DMS153 (cell line): Measurements from ENCODE around the gene MBTD1.
"Not testable (repeated sequence)": the region's sequence is repeated elsewhere in the genome, so short reads cannot be mapped to it uniquely, and the experiment has no call there.

Experiments
- DNase-seq: peaks from one replicate; lab custom pipeline; 2025; lab: John Stamatoyannopoulos, UW

Gene MBTD1

DNA sequence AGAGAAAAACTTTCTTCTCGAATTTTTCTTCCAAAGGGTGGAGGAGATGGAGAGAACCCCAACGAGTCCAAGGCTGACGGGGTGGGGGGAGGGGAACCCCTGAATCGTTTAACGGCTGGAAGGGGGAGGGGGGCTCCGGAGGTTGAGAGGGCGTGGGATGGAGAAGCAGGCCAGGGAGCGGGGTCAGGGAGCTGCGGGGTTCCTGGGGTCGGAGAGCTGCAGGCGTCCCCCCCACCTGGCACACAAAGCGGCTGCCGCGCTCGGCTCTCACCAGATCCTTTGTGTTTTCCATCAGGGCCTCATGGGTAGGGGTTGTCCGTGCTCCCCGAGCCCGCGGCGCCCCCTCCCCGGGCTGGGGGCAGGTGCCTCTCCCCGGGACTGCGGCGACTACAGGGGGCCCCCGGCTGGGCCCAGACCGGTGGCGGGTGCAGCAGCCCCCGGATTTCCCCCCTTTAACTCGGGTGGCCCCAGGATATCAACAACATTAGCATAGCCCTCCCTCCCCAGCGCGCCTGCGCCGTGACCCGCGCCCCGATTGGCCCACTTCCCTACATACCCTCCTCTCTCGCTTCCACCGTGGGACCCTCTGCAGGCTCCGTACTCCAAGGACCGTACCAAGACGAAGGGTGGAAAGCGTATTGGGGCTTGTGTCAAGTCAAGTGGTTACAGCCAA lies at the start of gene MBTD1:
MBTD1 (minus strand) TSS at position 486 of the 673 bp plus-strand sequence. CDS start 34,888 bp downstream, outside the sequence.
- DNase-seq, result peak; percentile 90

DNA sequence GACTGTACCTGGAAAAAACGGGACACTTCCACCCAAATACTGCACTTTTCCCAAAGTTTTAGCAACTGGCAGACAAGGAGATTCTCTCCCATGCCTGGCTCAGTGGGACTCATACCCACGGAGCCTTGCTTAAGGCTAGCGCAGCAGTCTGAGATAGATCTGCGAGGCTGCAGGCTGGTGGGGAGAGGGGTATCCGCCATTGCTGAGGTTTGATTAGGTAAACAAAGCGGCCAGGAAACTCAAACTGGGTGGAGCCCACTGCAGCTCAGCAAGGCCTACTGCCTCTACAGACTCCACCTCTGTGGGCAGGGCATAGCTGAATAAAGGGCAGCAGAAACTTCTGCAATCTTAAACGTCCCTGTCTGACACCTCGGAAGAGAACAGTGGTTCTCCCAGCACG lies 45.3 kb upstream of the MBTD1 start:
- no peak for DNase-seq

DNA sequence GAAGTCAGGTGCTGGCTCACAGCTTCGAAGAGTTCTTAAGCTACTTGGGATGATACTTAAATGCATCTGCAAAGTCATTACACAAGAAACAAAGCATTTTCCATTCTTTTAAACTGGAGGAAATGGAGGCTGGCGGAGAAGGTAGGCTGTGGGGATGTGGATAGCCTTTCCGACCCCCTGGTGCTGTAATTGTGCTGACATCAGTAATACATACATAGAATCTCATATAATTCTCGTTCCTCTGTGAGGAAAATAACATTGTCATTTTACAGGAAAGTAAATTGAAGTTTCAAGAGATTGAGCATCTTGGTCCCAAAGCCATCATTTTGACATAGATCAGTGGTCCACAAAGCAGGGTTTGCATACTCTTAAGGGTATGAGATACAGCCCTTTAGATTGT lies 40.0 kb upstream of the MBTD1 start:
- no peak for DNase-seq

GRCh38 chr17:51298508-51299371 lies 38.9 kb upstream of the MBTD1 start:
- DNase-seq, result no peak

GRCh38 chr17:51294338-51294737 lies 34.5 kb upstream of the MBTD1 start:
- DNase-seq, result not testable (repeated sequence)

DNA sequence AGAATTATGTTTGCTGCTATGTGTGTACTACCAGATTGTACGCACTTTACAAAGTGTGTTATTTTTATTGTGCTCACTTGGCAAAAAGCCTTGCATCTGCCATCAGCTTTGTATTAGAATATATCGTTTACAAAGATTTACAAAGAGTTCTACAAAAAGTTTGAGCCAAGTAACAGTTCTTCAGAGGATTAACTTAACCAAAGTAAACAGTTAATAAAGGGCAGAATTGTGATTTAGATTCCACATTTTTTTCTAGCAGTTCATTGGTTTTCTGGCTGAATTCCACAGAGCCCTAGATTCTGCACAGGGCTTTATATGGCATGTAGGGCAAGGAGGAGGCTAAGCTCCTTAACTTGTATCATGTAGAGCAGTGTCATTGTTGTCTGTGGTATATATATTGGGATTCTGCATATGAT lies 29.9 kb upstream of the MBTD1 start:
- DNase-seq, result no peak

- DNase-seq, result no peak
These were observed 27.6 kb upstream of the MBTD1 start for GRCh38 chr17:51287412-51287811.

DNA sequence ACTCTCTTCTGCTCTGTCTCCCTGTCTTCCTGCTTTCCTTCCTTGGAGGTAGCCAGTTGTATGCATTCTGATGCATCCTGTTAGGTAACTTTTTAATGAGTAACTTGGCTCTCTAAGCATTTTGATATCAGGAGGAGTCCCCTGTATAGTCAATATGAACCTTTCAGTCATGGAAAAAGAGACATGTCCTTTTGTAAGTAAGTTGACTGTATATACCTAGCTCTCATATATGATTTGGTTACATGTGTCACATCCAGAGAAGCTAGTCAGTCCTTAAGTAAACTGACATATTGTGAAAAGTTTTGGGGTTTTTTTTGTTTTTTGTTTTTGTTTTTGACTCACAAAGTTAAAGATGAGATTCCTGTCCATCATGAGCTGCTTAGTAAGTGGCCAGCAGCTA lies 19.3 kb upstream of the MBTD1 start:
- DNase-seq, result no peak

DNA sequence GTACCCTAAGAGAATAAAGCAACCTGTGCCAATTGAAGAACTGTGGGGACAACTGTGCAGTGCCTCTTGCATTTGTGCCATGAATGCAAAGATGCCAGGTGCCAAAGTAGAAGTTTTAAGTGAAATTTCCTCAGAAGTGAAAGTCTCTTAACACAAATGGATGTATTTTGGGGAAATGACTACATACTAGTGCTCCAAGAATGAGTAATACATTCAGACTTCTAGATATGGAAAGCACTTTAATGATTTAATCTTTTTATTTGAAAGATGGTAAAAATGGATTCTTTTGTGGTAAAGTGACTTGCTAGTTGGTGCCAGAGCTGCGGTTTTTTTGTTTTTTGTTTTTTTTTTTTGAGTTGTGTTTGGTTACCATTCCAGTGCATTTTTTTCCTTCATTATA lies 15.5 kb upstream of the MBTD1 start:
- DNase-seq, result no peak

DNA sequence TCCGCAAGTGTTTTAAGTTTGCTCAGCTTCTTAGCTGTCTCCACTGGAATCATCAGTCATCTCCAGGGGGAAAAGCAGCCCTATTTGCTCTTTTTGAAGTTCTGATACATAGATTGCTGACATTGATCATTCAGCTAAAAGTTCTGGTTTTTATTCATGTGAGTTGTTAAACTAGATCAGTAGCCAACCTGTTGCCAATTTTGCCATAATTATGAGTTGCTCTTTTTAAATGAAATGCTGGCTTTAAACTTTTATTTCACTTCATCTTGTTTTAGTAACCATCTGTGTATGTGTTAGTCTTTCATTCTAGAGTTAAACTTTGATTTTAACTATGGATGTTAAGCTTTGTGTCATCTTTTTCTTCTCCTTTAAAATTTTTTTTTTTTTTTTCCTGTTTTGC lies 13.0 kb upstream of the MBTD1 start:
- DNase-seq, result no peak

DNA sequence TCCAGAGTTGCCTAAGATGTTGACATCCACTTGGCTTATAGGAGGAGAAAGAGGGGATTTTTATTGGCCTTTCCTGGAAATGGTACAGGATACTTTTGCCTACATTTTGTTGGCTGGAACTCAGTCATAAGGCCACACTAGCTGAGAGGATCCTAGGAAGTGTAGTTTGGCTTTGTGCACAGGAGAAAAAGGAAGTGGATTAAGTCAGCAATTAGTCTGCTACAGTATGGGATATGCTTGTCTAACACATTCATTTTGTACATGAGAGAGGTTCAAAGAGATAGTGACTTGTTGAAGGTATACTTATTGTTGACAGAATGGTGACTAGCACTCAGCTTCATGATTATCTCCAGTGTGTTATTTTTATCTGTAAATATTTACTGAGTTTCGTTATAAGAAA lies 10.8 kb upstream of the MBTD1 start:
- no peak for DNase-seq

DNA sequence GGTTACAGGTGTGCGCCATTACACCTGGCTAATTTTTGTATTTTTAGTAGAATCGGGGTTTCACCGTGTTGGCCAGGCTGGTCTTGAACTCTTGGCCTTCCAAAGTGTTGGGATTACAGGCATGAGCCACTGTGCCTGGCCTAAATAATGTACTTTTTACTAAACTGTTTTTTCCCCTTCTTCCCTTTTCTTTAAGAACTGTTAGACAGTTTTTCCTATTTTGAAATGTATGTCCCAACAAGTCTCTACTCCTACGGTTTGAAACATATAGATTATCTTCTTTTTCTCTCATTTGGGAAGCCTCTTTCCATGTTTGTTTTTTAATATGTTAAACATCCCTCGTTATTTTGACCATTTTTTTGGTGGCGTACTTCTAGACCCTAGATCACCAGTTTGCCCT lies 10.1 kb upstream of the MBTD1 start:
- no peak for DNase-seq

GRCh38 chr17:51264466-51264865 lies 4.6 kb upstream of the MBTD1 start:
- DNase-seq, result not testable (repeated sequence)

- DNase-seq, result no peak
These were observed 3.2 kb upstream of the MBTD1 start for GRCh38 chr17:51263006-51263405.

- DNase-seq, result no peak
These were observed 1.4 kb upstream of the MBTD1 start for GRCh38 chr17:51261024-51261963.

- peak; percentile 92 for DNase-seq
These were observed 581 bp upstream of the MBTD1 start, which contains the start of gene UTP18 for GRCh38 chr17:51260237-51261023. UTP18 (plus strand) TSS chr17:51260546; CDS start chr17:51260585, 39 bp downstream.

DNA sequence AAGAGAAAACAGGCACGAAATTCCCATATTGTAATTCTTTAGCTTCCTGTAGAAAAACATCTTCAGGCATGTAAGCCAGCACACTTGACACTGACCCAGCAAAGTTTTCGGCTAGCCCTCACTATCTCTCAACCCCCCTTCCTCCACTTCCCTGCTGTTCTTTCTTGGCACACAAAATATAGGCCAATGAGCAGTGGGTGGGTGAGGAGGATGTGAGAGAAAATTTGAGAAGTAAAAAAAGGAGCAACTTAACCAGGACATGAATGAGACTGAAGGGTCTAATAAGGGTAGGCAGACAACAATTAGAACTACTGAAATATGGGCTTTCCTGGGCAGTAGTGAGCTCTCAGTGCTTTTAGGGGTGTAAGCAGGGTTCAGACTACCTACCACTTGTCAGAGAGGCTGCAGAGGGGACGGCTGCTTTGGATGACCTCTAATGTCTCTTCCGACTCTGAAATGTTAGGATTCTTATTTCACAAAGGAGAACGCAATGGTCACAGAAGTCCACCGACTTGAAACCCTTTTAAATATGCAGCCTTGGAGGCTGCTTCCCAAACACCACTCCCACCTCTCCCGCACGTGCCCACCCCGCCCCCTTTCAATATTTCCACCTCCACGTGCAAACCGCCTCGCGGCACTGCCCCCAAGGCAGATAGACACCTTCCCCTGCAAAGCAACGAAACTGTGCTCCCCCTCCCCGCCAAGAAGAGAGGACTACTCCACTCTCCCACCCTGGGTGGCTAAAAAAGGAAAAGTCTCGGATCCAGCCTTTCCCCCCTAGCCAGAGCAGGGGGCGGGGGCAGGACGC lies 889 bp downstream of the MBTD1 start:
- DNase-seq, result no peak

DNA sequence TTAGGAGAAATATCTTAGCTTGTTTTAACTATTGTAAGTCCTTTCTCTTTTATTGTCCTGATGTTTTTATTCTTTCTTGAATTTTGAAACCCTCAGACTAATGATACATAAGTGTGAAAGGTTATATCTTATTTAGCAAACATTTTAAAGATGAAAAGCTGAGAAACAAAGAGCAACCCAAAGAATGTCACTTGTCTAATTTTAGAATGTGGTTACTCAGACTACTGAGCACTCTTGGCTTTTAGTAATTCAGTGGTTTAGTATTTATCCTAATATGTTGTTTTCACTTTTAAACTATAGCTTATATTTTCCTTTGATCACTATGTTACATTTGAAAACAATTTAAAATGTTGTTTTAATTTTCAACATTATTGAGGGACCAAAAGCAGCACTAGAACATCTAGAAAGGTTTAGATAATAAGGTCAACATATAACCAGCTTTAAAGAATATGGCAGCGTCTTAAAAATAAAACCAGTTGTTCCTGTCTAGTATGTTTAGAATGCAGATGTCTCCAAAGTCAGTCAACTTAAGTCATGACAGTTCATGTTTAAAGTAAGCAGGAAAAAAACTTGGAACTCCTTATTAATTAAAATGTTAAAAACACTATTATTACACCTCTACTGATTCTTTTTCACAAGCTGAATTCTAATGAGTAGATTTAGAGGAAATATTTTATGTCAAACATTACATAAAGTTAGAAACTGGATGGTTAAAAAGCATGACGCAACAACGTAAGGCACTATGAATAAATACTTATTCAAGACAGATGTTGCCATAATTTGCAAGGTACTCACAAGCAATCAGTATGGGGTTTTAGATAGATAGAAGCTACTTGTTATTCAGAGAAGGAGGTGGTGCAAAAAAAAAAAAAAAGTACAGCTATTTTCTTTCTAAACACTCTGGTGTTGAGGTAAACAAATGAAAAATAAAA lies 2.4 kb downstream of the MBTD1 start:
- DNase-seq, result no peak

DNA sequence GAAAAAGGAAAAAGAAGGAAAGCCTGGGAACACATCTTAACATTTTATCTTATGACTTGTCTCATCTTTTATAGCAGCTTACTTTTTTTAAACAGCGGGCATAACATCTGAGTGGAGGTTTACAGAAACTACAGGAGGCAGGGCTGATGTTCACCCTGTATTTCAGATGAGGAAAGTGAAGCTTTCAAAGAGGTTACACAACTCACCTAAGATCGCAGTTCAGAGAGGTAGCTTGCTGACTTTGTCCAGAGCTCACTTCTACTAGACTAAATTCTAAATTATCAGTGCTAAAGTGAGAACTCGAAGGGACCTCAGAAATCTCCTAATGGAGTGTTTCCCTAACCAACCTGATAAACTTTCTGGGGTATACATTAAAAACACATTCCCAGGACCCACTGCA lies 3.7 kb downstream of the MBTD1 start:
- DNase-seq, result no peak
